Stomach smooth muscle (tissue), 2 donors: ENCODE data around the gene TNFRSF25.

Experiments
- H3K27ac ChIP-seq: one replicate; pipeline ENCODE4 v1.7.0; 2013; ENCODE audit warnings: mild to moderate bottlenecking, low read length, inconsistent platforms
- H3K27me3 ChIP-seq, 2 donors: one replicate each; pipeline ENCODE4 v1.7.0; 2013; ENCODE audit warnings: low read length in 2 of 2; ENCODE audit not compliant: insufficient read depth in 2 of 2, control insufficient read depth in 1 of 2
- H3K36me3 ChIP-seq, 2 donors: one replicate each; pipeline ENCODE4 v1.7.0; 2013; ENCODE audit warnings: low read length in 2 of 2; ENCODE audit not compliant: control insufficient read depth in 2 of 2, insufficient read depth in 2 of 2
- H3K4me1 ChIP-seq: one replicate; pipeline ENCODE4 v1.7.0; 2013; ENCODE audit warnings: low read length; ENCODE audit not compliant: control insufficient read depth, insufficient read depth
- H3K4me3 ChIP-seq, 2 donors: one replicate each; pipeline ENCODE4 v1.7.0; 2013; ENCODE audit warnings: low read length in 2 of 2
- H3K9ac ChIP-seq, 2 donors: one replicate each; pipeline ENCODE4 v1.7.0; 2013; ENCODE audit warnings: low read length in 2 of 2, mild to moderate bottlenecking in 1 of 2
- H3K9me3 ChIP-seq, 2 donors: one replicate each; pipeline ENCODE4 v1.7.0; 2013; ENCODE audit warnings: low read length in 2 of 2; ENCODE audit not compliant: control insufficient read depth in 2 of 2
- donor health status: healthy.
- donor health status: Pancreatic carcinoma.

TNFRSF25 gene

GRCh38 chr1:6419804-6420453, 46.0 kb downstream of the TNFRSF25 start, which contains the start of gene HES2:
TSS of gene HES2 (minus strand) at chr1:6419919. CDS start at chr1:6419820, 99 bp downstream.
- H3K27ac ChIP-seq = no peak within 1 kb of the TSS
- H3K27me3 ChIP-seq = peaks cover 69 to 78% of the 10 kb centered on the region in 2 donors

DNA sequence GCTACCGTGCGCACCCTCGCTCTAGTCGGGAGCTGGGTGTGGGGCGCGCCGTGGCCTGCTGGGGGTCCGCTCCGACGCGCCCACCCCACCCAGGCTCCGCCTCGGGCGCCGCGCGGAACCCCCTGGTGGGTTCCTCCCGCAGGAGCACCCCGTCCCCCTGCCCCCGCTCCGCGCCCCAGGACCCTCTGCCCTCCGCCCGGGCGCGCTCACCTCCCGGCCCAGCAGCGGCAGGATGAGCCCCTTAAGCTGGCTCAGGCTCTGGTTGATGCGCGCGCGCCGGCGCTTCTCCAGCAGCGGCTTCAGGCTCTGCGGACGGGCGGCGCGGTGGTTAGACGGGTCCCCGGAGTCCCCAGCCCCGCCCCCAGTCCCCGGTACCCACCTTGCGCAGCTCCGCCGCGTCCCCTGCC, 46.6 kb downstream of the TNFRSF25 start:
- no peak overlapping the region for H3K27ac ChIP-seq
- no peaks in the 10 kb centered on the region for H3K36me3 ChIP-seq
- no peak overlapping the region for H3K9ac ChIP-seq
- peaks cover 27% of the 10 kb centered on the region for H3K4me1 ChIP-seq
- no peaks in the 10 kb centered on the region for H3K9me3 ChIP-seq
- H3K27me3 ChIP-seq = peaks cover 73 to 79% of the 10 kb centered on the region in 2 donors
- H3K4me3 ChIP-seq = peak overlapping the region in 1 of 2 donors; percentile 40

More at GRCh38 chr1:6419804-6420453, 46.0 kb downstream of the TNFRSF25 start, which contains the start of gene HES2:
- peak within 1 kb of the TSS; percentile 31 to 40 for H3K4me3 ChIP-seq
- no peak within 1 kb of the TSS for H3K9ac ChIP-seq
- H3K4me1 ChIP-seq = peaks cover 29% of the 10 kb centered on the region
- no peaks in the 10 kb centered on the region for H3K36me3 ChIP-seq
- no peaks in the 10 kb centered on the region for H3K9me3 ChIP-seq

DNA sequence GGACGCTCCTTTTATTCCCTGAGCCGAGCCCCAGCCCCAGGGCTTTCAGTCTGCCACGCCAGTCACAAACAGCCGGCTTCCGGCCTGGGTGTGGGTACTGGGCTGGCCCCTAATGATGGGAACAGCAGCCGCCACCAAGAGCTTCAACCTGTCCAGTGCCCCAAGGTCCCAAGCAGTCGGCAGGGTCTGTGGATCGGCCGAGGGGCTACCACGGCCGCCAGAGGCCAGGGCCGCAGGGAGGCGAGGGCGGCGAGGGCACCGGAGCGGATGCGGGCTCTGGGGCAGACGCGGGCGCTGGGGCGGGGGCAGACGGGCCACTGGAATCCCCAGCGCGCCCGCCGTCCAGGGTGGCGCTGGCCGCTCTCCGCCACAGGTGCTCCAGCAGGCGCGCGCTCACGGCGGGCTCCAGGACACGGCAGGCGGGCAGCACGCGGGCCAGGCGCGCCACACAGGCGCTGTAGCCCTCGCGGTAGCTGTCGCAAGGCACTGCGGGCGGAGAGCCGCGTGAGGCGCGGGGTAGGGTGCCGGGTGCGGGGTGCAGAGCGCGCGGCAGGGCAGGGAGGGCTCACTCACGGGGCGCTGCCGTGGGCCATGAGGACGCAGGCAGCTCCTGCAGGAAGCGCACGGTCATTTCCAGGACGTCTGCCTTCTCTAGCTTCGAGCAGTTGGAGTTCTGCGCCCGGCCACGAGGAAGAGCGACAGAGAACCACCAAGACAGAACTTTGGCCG, 47.1 kb downstream of the TNFRSF25 start:
- Histone ChIP-seq H3K27me3 (peaks cover 71 to 77% of the 10 kb centered on the region in 2 donors), H3K36me3 (no peaks in the 10 kb centered on the region), H3K9ac (no peak overlapping the region), H3K4me3 (peak overlapping the region in 1 of 2 donors; percentile 22), H3K9me3 (no peaks in the 10 kb centered on the region), H3K4me1 (peaks cover 23% of the 10 kb centered on the region), H3K27ac (no peak overlapping the region)

DNA sequence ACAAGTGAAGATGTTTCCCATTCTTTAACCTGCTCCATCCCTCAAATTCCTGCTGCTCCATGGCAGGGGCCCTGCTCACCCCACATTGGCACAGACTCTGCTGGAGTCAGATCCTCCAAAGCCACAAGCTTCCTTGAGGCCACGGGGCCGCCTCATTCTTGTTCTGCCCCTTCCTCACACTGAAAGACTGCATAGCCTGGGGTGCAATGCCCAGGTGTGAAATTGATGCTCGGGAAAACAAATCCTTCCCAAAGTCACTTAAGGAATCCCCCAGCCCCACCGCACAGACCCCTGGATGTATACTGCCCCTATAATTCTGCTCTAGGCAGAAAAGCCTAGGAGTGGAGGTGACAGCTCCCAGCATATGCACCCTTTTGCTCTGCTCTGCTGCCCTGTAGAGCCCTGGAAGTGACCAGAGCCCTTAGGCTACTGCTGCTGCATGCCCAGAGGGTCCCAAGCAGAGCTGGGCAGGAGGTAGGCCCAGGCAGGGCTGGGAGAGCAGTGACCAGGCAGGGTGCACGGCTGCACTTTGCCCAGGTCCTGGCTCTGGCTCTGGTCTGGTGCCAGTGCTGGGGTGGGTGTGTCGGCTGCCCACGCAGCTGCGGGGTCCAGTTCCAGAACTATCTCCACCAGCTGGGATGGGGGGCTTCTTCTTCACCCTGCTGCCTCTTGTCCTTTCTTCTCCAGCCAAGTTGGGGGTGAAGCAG, 47.9 kb downstream of the TNFRSF25 start:
- Histone ChIP-seq H3K27me3 (peaks cover 64 to 69% of the 10 kb centered on the region in 2 donors), H3K4me3 (no peak overlapping the region), H3K36me3 (no peaks in the 10 kb centered on the region)

GRCh38 chr1:6416906-6417305, 49.1 kb downstream of the TNFRSF25 start:
- no peak overlapping the region for H3K4me3 ChIP-seq
- no peaks in the 10 kb centered on the region for H3K36me3 ChIP-seq
- no peak overlapping the region for H3K9ac ChIP-seq
- peaks cover 19% of the 10 kb centered on the region for H3K4me1 ChIP-seq
- no peaks in the 10 kb centered on the region for H3K9me3 ChIP-seq
- H3K27me3 ChIP-seq = peaks cover 58 to 69% of the 10 kb centered on the region in 2 donors
- H3K27ac ChIP-seq = no peak overlapping the region

More for the DNA sequence above, 47.9 kb downstream of the TNFRSF25 start:
- H3K9ac ChIP-seq = no peak overlapping the region
- peaks cover 19% of the 10 kb centered on the region for H3K4me1 ChIP-seq
- H3K27ac ChIP-seq = no peak overlapping the region
- H3K9me3 ChIP-seq = no peaks in the 10 kb centered on the region

GRCh38 chr1:6416295-6416656, 49.7 kb downstream of the TNFRSF25 start:
- no peak overlapping the region for H3K9ac ChIP-seq
- no peak overlapping the region for H3K27ac ChIP-seq
- no peaks in the 10 kb centered on the region for H3K9me3 ChIP-seq
- peaks cover 54 to 62% of the 10 kb centered on the region in 2 donors for H3K27me3 ChIP-seq
- no peak overlapping the region for H3K4me3 ChIP-seq
- peaks cover 19% of the 10 kb centered on the region for H3K4me1 ChIP-seq
- no peaks in the 10 kb centered on the region for H3K36me3 ChIP-seq

DNA sequence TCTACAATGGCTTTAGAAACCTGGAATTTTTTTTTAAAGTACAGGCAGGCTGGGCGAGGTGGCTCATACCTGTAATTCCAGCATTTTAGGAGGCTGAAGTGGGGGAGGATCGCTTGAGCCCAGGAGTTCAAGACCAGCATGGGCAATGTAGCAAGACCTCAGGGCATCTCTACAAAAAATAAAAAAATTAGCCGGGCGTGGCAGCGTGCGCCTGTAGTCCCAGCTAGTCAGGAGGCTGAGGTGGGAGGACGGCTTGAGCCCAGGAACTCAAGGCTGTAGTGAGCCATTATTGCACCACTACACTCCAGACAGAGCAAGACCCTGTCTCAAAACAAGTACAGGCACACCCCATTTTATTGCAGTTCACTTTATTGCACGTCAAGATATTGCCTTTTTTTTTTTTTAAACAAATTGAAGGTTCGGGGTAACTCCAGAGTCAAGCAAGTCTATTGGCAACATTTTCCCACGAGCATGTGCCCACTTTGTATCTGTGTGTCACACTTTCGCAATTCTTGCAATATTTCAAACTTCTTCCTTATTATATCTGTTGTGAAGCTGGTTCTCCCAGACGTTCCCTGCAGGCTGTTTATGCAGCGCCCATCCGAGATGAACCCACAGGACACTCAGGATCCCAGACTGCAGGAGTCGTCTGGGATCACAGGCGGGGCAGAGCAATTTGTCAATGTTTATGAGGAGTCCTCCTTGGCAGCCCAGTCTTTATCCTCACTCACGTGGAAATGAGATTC, 50.9 kb downstream of the TNFRSF25 start:
- Histone ChIP-seq H3K9ac (no peak overlapping the region), H3K27me3 (peaks cover 44 to 50% of the 10 kb centered on the region in 2 donors), H3K9me3 (no peaks in the 10 kb centered on the region), H3K4me3 (no peak overlapping the region), H3K27ac (no peak overlapping the region), H3K36me3 (no peaks in the 10 kb centered on the region), H3K4me1 (peaks cover 14% of the 10 kb centered on the region)

GRCh38 chr1:6414443-6414844, 51.5 kb downstream of the TNFRSF25 start:
- Histone ChIP-seq H3K27me3 (peaks cover 42 to 44% of the 10 kb centered on the region in 2 donors), H3K27ac (no peak overlapping the region), H3K9ac (no peak overlapping the region), H3K4me3 (no peak overlapping the region), H3K9me3 (no peaks in the 10 kb centered on the region), H3K4me1 (peaks cover 9% of the 10 kb centered on the region), H3K36me3 (no peaks in the 10 kb centered on the region)

DNA sequence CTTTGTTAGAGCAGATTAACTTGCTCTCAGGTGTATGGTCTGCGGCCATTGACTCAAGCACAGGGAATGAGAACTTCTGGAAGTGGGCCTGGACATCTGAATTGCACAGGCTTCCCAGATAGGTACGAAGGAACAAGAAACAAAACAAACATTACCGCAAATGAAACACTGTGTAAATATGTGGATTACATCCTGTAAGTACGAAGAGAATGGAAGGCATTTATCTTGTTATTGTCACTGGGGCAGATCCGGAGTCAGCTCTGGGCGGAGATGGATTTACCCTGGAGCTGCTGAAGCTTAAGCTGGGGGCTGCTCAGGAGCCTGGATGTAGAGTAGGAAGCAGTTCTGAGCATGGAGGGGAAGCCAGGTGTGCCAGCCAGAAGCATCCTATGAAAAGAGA, 53.1 kb downstream of the TNFRSF25 start:
- Histone ChIP-seq H3K4me1 (no peaks in the 10 kb centered on the region), H3K4me3 (no peak overlapping the region), H3K9me3 (no peaks in the 10 kb centered on the region), H3K27ac (no peak overlapping the region), H3K9ac (no peak overlapping the region), H3K27me3 (peaks cover 29 to 34% of the 10 kb centered on the region in 2 donors), H3K36me3 (no peaks in the 10 kb centered on the region)
